ENCODE results near the gene LATS2. TPM values are rescaled to one million over a fixed set of nuclear protein-coding genes. Genes with fewer than 3 reads are reported as not detected.

Gene LATS2
- total RNA-seq, 1 donor = 24.2 TPM

DNA sequence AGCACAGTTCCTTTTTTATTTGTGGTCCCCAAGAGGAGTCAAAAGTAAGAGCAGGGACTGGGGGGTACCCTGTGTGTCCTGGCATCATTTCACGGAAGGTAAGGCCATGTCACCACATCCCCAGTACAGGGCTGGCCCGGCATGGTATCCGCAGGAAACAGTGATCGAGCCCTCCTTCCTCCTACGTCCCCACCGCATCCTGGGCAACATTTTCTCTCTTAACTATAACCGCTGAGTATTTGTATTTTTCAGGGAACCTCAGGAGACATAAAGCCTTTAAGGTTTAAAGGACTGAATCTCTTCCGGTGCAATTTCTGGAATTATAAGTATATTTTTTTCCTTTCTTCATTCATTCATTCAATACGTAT is 13.6 kb upstream of the LATS2 start:
- TF ChIP-seq, protein P1, sequence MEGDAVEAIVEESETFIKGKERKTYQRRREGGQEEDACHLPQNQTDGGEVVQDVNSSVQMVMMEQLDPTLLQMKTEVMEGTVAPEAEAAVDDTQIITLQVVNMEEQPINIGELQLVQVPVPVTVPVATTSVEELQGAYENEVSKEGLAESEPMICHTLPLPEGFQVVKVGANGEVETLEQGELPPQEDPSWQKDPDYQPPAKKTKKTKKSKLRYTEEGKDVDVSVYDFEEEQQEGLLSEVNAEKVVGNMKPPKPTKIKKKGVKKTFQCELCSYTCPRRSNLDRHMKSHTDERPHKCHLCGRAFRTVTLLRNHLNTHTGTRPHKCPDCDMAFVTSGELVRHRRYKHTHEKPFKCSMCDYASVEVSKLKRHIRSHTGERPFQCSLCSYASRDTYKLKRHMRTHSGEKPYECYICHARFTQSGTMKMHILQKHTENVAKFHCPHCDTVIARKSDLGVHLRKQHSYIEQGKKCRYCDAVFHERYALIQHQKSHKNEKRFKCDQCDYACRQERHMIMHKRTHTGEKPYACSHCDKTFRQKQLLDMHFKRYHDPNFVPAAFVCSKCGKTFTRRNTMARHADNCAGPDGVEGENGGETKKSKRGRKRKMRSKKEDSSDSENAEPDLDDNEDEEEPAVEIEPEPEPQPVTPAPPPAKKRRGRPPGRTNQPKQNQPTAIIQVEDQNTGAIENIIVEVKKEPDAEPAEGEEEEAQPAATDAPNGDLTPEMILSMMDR (IDR thresholded peaks at IDR 0.05; ENCODE audit: extremely low read depth, low read depth, low read length) = no peak
- Histone ChIP-seq H4K20me1 (ENCODE audit: insufficient read depth, low read length) (no peaks in the 10 kb centered on the region), H3K27ac (ENCODE audit: low read depth, low read length) (peak overlapping the region; percentile 61), H3K36me3 (ENCODE audit: insufficient read depth, low read length) (no peaks in the 10 kb centered on the region), H3K4me2 (ENCODE audit: insufficient read depth, low read length) (peak overlapping the region; percentile 80), H3K79me2 (ENCODE audit: insufficient read depth, low read length) (no peaks in the 10 kb centered on the region), H3K4me3 (ENCODE audit: insufficient read depth, low read length) (peak overlapping the region; percentile 74), H3K27me3 (ENCODE audit: insufficient read depth, low read length) (no peaks in the 10 kb centered on the region), H3K4me1 (ENCODE audit: insufficient read depth, low read length) (peaks cover 41% of the 10 kb centered on the region), H3K9me3 (ENCODE audit: low read depth, low read length) (no peaks in the 10 kb centered on the region), H2AFZ (ENCODE audit: low read length) (peak overlapping the region; percentile 81)
- peak; percentile 72 for DNase-seq (ENCODE audit: insufficient read length, low spot score, missing footprints)

DNA sequence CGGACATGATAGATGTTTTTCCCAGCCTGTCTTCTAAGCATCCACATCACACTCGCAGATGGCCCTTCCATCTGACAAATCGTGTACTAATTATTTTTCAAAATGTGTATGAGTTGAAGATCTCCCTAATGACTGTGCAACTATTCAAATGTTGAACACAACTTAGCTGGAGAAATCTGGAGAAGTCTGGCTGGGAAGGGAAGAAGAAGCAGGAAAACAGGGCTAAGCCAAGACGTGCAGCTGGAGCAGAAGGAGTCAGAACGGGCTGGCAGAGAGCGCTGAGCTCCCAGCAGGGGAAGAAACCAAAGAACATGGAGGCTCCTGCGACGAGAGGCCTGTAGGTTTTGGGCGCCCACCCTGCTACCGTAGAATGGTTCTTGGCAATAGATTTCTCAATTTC is 13.2 kb upstream of the LATS2 start:
- DNase-seq (ENCODE audit: insufficient read length, low spot score, missing footprints) = no peak
- TF ChIP-seq, protein P1 (IDR thresholded peaks at IDR 0.05; ENCODE audit: extremely low read depth, low read depth, low read length) = no peak
- Histone ChIP-seq H3K79me2 (ENCODE audit: insufficient read depth, low read length) (no peaks in the 10 kb centered on the region), H2AFZ (ENCODE audit: low read length) (peak overlapping the region; percentile 81), H4K20me1 (ENCODE audit: insufficient read depth, low read length) (no peaks in the 10 kb centered on the region), H3K9me3 (ENCODE audit: low read depth, low read length) (no peaks in the 10 kb centered on the region), H3K4me2 (ENCODE audit: insufficient read depth, low read length) (peak overlapping the region; percentile 80), H3K4me1 (ENCODE audit: insufficient read depth, low read length) (peaks cover 39% of the 10 kb centered on the region), H3K36me3 (ENCODE audit: insufficient read depth, low read length) (no peaks in the 10 kb centered on the region), H3K27me3 (ENCODE audit: insufficient read depth, low read length) (no peaks in the 10 kb centered on the region), H3K4me3 (ENCODE audit: insufficient read depth, low read length) (peak overlapping the region; percentile 74), H3K27ac (ENCODE audit: low read depth, low read length) (peak overlapping the region; percentile 61)

DNA sequence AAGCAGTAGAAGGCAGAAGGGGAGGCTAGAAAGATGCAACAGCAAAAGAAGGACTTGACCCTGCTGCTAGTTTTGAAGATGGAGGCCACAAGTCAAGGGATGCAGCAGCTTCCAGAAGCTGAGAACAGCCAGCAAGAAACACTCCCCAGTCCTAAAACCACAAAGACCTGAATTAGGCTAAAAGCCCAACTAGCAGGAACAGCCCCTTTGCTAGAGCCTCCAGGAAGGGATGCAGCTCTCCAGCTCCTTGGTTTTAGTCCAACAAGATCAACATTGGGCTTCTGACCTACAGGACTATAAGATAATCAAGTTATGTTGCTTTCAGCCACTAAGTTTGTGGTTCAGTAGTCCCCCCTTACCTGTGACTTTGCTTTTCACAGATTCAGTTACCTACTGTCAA is 10.5 kb upstream of the LATS2 start:
- no peaks in the 10 kb centered on the region for H3K36me3 ChIP-seq (ENCODE audit: insufficient read depth, low read length)
- no peaks in the 10 kb centered on the region for H3K79me2 ChIP-seq (ENCODE audit: insufficient read depth, low read length)
- TF ChIP-seq, protein P1 (IDR thresholded peaks at IDR 0.05; ENCODE audit: extremely low read depth, low read depth, low read length) = no peak
- H3K9me3 ChIP-seq (ENCODE audit: low read depth, low read length) = no peaks in the 10 kb centered on the region
- H3K4me3 ChIP-seq (ENCODE audit: insufficient read depth, low read length) = no peak overlapping the region
- no peaks in the 10 kb centered on the region for H3K27me3 ChIP-seq (ENCODE audit: insufficient read depth, low read length)
- no peak for DNase-seq (ENCODE audit: insufficient read length, low spot score, missing footprints)
- no peak overlapping the region for H3K27ac ChIP-seq (ENCODE audit: low read depth, low read length)
- H4K20me1 ChIP-seq (ENCODE audit: insufficient read depth, low read length) = no peaks in the 10 kb centered on the region
- H3K4me1 ChIP-seq (ENCODE audit: insufficient read depth, low read length) = peaks cover 35% of the 10 kb centered on the region
- H2AFZ ChIP-seq (ENCODE audit: low read length) = peak overlapping the region; percentile 15
- H3K4me2 ChIP-seq (ENCODE audit: insufficient read depth, low read length) = no peak overlapping the region

DNA sequence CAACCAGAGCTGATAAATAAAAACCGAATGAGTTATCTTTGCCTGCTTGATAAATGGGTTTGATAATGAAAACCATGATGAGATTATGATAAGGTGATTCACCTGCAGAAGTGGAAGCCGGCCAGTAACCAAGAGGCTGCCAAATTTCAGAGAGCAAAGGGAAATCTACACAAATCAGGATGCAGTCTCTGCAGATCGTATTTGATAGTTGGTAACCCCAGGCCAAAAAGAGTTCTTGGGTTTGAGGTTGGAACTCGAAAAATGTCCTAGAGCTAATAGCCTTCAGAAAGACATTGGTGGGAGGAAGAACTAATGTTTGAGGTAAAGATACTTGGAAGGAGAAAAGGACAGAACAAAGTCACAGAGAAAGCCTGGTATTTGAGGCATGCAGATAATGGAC is 9.6 kb upstream of the LATS2 start:
- no peak for DNase-seq (ENCODE audit: insufficient read length, low spot score, missing footprints)

More for the DNA sequence above, 9.6 kb upstream of the LATS2 start:
- H4K20me1 ChIP-seq (ENCODE audit: insufficient read depth, low read length) = no peaks in the 10 kb centered on the region
- no peak overlapping the region for H3K4me2 ChIP-seq (ENCODE audit: insufficient read depth, low read length)
- no peaks in the 10 kb centered on the region for H3K79me2 ChIP-seq (ENCODE audit: insufficient read depth, low read length)
- H3K4me3 ChIP-seq (ENCODE audit: insufficient read depth, low read length) = no peak overlapping the region
- no peaks in the 10 kb centered on the region for H3K36me3 ChIP-seq (ENCODE audit: insufficient read depth, low read length)
- peaks cover 35% of the 10 kb centered on the region for H3K4me1 ChIP-seq (ENCODE audit: insufficient read depth, low read length)
- no peak overlapping the region for H2AFZ ChIP-seq (ENCODE audit: low read length)
- peak overlapping the region; percentile 2 for H3K27ac ChIP-seq (ENCODE audit: low read depth, low read length)
- no peaks in the 10 kb centered on the region for H3K27me3 ChIP-seq (ENCODE audit: insufficient read depth, low read length)
- TF ChIP-seq, protein P1 (IDR thresholded peaks at IDR 0.05; ENCODE audit: extremely low read depth, low read depth, low read length) = no peak
- no peaks in the 10 kb centered on the region for H3K9me3 ChIP-seq (ENCODE audit: low read depth, low read length)
